Endothelial cell of umbilical vein (primary cell): ENCODE results near the gene RRM2. TPM values are rescaled to one million over a fixed set of nuclear protein-coding genes. Genes with fewer than 3 reads are reported as not detected.

Experiments used
- BruUV-seq: library from RNA; stranded (reverse); fragments of 400-500 nt; replicated peaks from 2 replicates; lab custom pipeline; 2021; lab: Mats Ljungman, UMichigan
- CTCF ChIA-PET: fragments of 300-600, 350-600 bp; sonication (Branson Sonifier 250); formaldehyde crosslinking; loops from one replicate; lab custom pipeline; 2021; ENCODE audit warnings: antibody characterized with exemption, inconsistent platforms; lab: Charles Lee
- POLR2A ChIA-PET: fragments of 300-600, 350-600 bp; sonication (Branson Sonifier 250); formaldehyde crosslinking; loops from one replicate; lab custom pipeline; 2021; ENCODE audit warnings: antibody characterized with exemption, inconsistent platforms; lab: Charles Lee
- DNase-seq: peaks from one replicate; pipeline ENCODE4 v3.0.0-alpha.2; 2011; ENCODE audit warnings: low read depth, low spot score
- FAIRE-seq: peaks from 2 replicates; lab custom pipeline; 2011; peaks lifted over from hg19 to GRCh38; lab: Jason Lieb, UNC
- H2AFZ ChIP-seq: 2 replicates; pipeline ENCODE4 v1.6.0; 2012; ENCODE audit warnings: low read depth, low read length, control low read depth, inconsistent platforms
- H3K27ac ChIP-seq: 2 replicates; pipeline ENCODE4 v1.5.1; 2011; ENCODE audit warnings: low read depth, mild to moderate bottlenecking, control low read depth, low read length, moderate library complexity; ENCODE audit not compliant: insufficient read depth
- H3K27me3 ChIP-seq, 2 experiments: 2 replicates each; pipeline versions ENCODE4 v1.6.0 to v1.6.1; 2011; ENCODE audit warnings: low read length in 2 of 2, mixed read lengths in 1 of 2; ENCODE audit not compliant: control insufficient read depth in 2 of 2, insufficient read depth in 2 of 2
- H3K36me3 ChIP-seq, 2 experiments: 2 replicates in 1 of 2; 3 replicates in 1 of 2; pipeline ENCODE4 v1.5.1; 2011; ENCODE audit warnings: low read length in 2 of 2, mild to moderate bottlenecking in 1 of 2, moderate library complexity in 1 of 2; ENCODE audit not compliant: control insufficient read depth in 2 of 2, insufficient read depth in 2 of 2; ENCODE audit errors: extremely low read depth in 1 of 2
- H3K4me1 ChIP-seq: 3 replicates; pipeline ENCODE4 v1.5.1; 2011; ENCODE audit warnings: mild to moderate bottlenecking, low read length; ENCODE audit not compliant: control insufficient read depth, insufficient read depth; ENCODE audit errors: extremely low read depth
- H3K4me2 ChIP-seq: 2 replicates; pipeline ENCODE4 v1.6.1; 2011; ENCODE audit warnings: low read length, control low read depth, mixed read lengths; ENCODE audit not compliant: insufficient read depth
- H3K4me3 ChIP-seq, 3 experiments: fragments of 200-600 bp in 1 of 3; sonication (generic), shearing (Covaris generic) in 1 of 3; replicated peaks in 1 of 3; 2 replicates each; pipeline ENCODE4 v1.5.1; 2011 to 2016; ENCODE audit warnings: control low read depth in 3 of 3, low read length in 3 of 3, mild to moderate bottlenecking in 2 of 3, inconsistent platforms in 1 of 3, low read depth in 1 of 3, moderate library complexity in 1 of 3; ENCODE audit not compliant: insufficient read depth in 1 of 3
- H3K79me2 ChIP-seq: 2 replicates; pipeline ENCODE4 v1.6.0; 2012; ENCODE audit warnings: low read length, inconsistent platforms; ENCODE audit not compliant: control insufficient read depth, insufficient read depth
- H3K9ac ChIP-seq: replicated peaks from 2 replicates; pipeline ENCODE3; 2011; ENCODE audit warnings: low read length, control low read depth; ENCODE audit not compliant: insufficient read depth; ENCODE audit errors: extremely low read depth
- H3K9me1 ChIP-seq: replicated peaks from 3 replicates; pipeline ENCODE4 v1.6.0; 2011; ENCODE audit warnings: mild to moderate bottlenecking, low read length; ENCODE audit not compliant: control insufficient read depth, insufficient read depth; ENCODE audit errors: extremely low read depth
- H3K9me3 ChIP-seq: replicated peaks from 2 replicates; pipeline ENCODE4 v1.5.1; 2012; ENCODE audit warnings: low read length, inconsistent platforms; ENCODE audit not compliant: control insufficient read depth, insufficient read depth
- H4K20me1 ChIP-seq: replicated peaks from 2 replicates; pipeline ENCODE3; 2011; ENCODE audit warnings: mild to moderate bottlenecking, low read length; ENCODE audit not compliant: control insufficient read depth, insufficient read depth; ENCODE audit errors: extremely low read depth
- EZH2 ChIP-seq: IDR thresholded peaks from 2 replicates; pipeline ENCODE4 v1.6.1; 2012; ENCODE audit warnings: borderline replicate concordance, low read depth, mild to moderate bottlenecking, moderate library complexity, low read length, inconsistent platforms; ENCODE audit not compliant: severe bottlenecking
- GATA2 ChIP-seq: IDR thresholded peaks from 2 replicates; pipeline ENCODE4 v1.7.0; 2011; ENCODE audit warnings: low read depth, mild to moderate bottlenecking, moderate library complexity, mixed read lengths, low read length; ENCODE audit not compliant: insufficient read length, insufficient read depth
- MAX ChIP-seq: IDR thresholded peaks from 2 replicates; pipeline ENCODE4 v1.6.1; 2011; ENCODE audit not compliant: insufficient read depth, insufficient read length
- MYC ChIP-seq: IDR thresholded peaks from one replicate; pipeline ENCODE4 v1.6.1; 2011; ENCODE audit warnings: mild to moderate bottlenecking, low read depth, low read length
- POLR2A ChIP-seq: IDR thresholded peaks from 2 replicates; pipeline ENCODE4 v1.6.1; 2012; ENCODE audit warnings: low read depth, mild to moderate bottlenecking, control low read depth, low read length
- POLR2AphosphoS5 ChIP-seq: IDR thresholded peaks from 2 replicates; pipeline ENCODE4 v1.6.1; 2012; ENCODE audit warnings: low read depth, mild to moderate bottlenecking, control low read depth, low read length, moderate library complexity; ENCODE audit not compliant: insufficient read depth
- dilution Hi-C: fragments of 300-500 bp; cut with MboI; formaldehyde crosslinking; loops from one replicate; pipeline ENCODE4 v1.15.0; 2019; ENCODE audit warnings: low sequenced_read_pairs; ENCODE audit not compliant: extremely low pct_ligation_motif_present
- intact Hi-C: fragments of 100-400 bp; cut with micrococcal nuclease; formaldehyde crosslinking; loops from one replicate; pipeline ENCODE4 v1.10.0; 2022
- polyA plus RNA-seq, 4 experiments: library from polyadenylated mRNA; depleted of rRNA in 3 of 4; stranded (reverse) in 3 of 4; unstranded in 1 of 4; fragments of >200 nt; gene quantifications; 2 replicates each; pipeline versions ENCODE4 v1.2.1 to v1.2.3, GENCODE V29; 2011 to 2012; ENCODE audit warnings: missing spikeins in 1 of 4
- total RNA-seq: library from RNA; stranded (reverse); gene quantifications from 2 replicates; pipeline ENCODE4 v1.2.3, GENCODE V29; 2021
- TF ChIP-seq, protein P1 (sequence below), 2 donors: IDR thresholded peaks; 1 replicate in 1 of 2; 2 replicates in 1 of 2; pipeline ENCODE4 v1.5.1; 2011; ENCODE audit warnings: low read length in 2 of 2, mild to moderate bottlenecking in 2 of 2, moderate library complexity in 2 of 2, control low read depth in 1 of 2, inconsistent platforms in 1 of 2, low read depth in 1 of 2; ENCODE audit not compliant: insufficient read depth in 1 of 2; ENCODE audit errors: extremely low read depth in 1 of 2

RRM2 gene
- total and polyA plus RNA-seq, 2 donors (not counting 3 experiments of a cell fraction or from before 2014, with no cell fraction given) = 40.9 to 246 TPM

GRCh38 chr2:10085668-10086059 is 36.9 kb upstream of the RRM2 start:
- Histone ChIP-seq H3K36me3 (no peaks in the 10 kb centered on the region), H3K79me2 (no peaks in the 10 kb centered on the region), H3K27me3 (peaks cover 38 to 47% of the 10 kb centered on the region in 2 experiments), H3K9me3 (no peaks in the 10 kb centered on the region), H3K9ac (no peak overlapping the region), H3K4me2 (no peak overlapping the region), H3K4me1 (no peaks in the 10 kb centered on the region), H2AFZ (no peak overlapping the region), H3K27ac (no peak overlapping the region), H4K20me1 (no peaks in the 10 kb centered on the region), H3K4me3 (no peak overlapping the region), H3K9me1 (no peaks in the 10 kb centered on the region)
- POLR2A ChIA-PET = no interaction called here
- TF ChIP-seq MAX (no peak), POLR2AphosphoS5 (no peak), MYC (no peak), EZH2 (no peak), GATA2 (no peak), POLR2A (no peak)
- TF ChIP-seq, protein P1, sequence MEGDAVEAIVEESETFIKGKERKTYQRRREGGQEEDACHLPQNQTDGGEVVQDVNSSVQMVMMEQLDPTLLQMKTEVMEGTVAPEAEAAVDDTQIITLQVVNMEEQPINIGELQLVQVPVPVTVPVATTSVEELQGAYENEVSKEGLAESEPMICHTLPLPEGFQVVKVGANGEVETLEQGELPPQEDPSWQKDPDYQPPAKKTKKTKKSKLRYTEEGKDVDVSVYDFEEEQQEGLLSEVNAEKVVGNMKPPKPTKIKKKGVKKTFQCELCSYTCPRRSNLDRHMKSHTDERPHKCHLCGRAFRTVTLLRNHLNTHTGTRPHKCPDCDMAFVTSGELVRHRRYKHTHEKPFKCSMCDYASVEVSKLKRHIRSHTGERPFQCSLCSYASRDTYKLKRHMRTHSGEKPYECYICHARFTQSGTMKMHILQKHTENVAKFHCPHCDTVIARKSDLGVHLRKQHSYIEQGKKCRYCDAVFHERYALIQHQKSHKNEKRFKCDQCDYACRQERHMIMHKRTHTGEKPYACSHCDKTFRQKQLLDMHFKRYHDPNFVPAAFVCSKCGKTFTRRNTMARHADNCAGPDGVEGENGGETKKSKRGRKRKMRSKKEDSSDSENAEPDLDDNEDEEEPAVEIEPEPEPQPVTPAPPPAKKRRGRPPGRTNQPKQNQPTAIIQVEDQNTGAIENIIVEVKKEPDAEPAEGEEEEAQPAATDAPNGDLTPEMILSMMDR (IDR thresholded peaks at IDR 0.05; ENCODE audit: extremely low read depth in 1 of 2, insufficient read depth in 1 of 2, low read depth in 1 of 2, low read length in 2 of 2) = no peak
- intact Hi-C loops (no loop called here), dilution Hi-C loops (no loop called here)
- FAIRE-seq = no peak
- DNase-seq = no peak
- BruUV-seq = no TSS peak
- CTCF ChIA-PET = interaction anchor here (0.9 to 20.2 kb wide), 6 partner anchors 9 to 349 kb away, joined by 3 to 485 read pairs (median 9); no protein-coding TSS in a partner anchor
